ENCODE measurements around the gene ZNF236.

DNA sequence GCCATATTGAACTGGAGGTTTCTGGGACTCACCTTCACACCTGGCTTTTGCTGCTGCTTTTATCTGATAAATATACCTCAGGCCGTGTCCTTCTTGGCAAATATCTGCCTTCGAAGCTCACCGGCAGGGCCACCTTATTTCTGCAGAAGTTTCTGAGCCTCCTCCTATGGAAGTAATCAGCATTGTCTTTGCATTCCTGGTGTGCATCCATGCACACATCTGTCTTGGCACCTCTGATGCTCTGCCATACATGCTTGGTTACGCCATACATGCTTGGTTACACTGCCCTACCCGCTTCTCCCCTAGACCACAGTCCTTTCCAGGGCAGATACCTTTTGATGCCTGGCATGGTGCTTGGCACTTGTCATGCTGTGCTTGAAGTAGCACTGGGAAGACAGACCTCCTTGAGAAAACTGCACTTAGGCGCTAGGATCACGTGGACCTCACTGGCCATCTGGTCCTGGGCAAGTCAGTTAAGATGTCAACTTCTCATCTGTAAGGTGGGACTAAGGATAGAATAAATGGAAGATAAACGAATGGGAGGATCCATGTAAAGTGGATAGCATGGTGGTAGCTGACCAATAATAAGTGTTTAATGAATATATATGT is 66.8 kb downstream of the ZNF236 start:
- TF ChIP-seq, protein P1, sequence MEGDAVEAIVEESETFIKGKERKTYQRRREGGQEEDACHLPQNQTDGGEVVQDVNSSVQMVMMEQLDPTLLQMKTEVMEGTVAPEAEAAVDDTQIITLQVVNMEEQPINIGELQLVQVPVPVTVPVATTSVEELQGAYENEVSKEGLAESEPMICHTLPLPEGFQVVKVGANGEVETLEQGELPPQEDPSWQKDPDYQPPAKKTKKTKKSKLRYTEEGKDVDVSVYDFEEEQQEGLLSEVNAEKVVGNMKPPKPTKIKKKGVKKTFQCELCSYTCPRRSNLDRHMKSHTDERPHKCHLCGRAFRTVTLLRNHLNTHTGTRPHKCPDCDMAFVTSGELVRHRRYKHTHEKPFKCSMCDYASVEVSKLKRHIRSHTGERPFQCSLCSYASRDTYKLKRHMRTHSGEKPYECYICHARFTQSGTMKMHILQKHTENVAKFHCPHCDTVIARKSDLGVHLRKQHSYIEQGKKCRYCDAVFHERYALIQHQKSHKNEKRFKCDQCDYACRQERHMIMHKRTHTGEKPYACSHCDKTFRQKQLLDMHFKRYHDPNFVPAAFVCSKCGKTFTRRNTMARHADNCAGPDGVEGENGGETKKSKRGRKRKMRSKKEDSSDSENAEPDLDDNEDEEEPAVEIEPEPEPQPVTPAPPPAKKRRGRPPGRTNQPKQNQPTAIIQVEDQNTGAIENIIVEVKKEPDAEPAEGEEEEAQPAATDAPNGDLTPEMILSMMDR (IDR thresholded peaks at IDR 0.05): no peak
- TF ChIP-seq POLR2A (IDR thresholded peaks at IDR 0.05): no peak

All from tibial nerve (tissue), 3 donors.